ENCODE measurements around the gene DICER1. TPM values are rescaled to one million over a fixed set of nuclear protein-coding genes. Genes with fewer than 3 reads are reported as not detected.

Gene DICER1
- total RNA-seq, 4 donors from 2014 or later = 38.3 to 124 (median 54.4) TPM

- WGBS = 83% methylated on average over 13 of the region's 13 CpGs
- no peak for TF ChIP-seq POLR2AphosphoS5 (IDR thresholded peaks at IDR 0.05)
- no peak for TF ChIP-seq EP300 (IDR thresholded peaks at IDR 0.05)
- TF ChIP-seq, protein P1, sequence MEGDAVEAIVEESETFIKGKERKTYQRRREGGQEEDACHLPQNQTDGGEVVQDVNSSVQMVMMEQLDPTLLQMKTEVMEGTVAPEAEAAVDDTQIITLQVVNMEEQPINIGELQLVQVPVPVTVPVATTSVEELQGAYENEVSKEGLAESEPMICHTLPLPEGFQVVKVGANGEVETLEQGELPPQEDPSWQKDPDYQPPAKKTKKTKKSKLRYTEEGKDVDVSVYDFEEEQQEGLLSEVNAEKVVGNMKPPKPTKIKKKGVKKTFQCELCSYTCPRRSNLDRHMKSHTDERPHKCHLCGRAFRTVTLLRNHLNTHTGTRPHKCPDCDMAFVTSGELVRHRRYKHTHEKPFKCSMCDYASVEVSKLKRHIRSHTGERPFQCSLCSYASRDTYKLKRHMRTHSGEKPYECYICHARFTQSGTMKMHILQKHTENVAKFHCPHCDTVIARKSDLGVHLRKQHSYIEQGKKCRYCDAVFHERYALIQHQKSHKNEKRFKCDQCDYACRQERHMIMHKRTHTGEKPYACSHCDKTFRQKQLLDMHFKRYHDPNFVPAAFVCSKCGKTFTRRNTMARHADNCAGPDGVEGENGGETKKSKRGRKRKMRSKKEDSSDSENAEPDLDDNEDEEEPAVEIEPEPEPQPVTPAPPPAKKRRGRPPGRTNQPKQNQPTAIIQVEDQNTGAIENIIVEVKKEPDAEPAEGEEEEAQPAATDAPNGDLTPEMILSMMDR (IDR thresholded peaks at IDR 0.05) = no peak
- TF ChIP-seq POLR2A (IDR thresholded peaks at IDR 0.05) = no peak
- Histone ChIP-seq H3K27ac (no peak overlapping the region), H3K4me1 (no peaks in the 10 kb centered on the region), H3K4me3 (no peak overlapping the region), H3K9me3 (no peaks in the 10 kb centered on the region), H3K27me3 (peaks cover 17% of the 10 kb centered on the region), H3K36me3 (no peaks in the 10 kb centered on the region)
- peak in 1 of 2 donors; percentile 38 for DNase-seq (ENCODE audit: low spot score in 2 of 2)
Measured at GRCh38 chr14:95045106-95045701, 112.1 kb downstream of the DICER1 start.

GRCh38 chr14:95044463-95045105 lies 112.7 kb downstream of the DICER1 start:
- no peaks in the 10 kb centered on the region for H3K4me1 ChIP-seq
- H3K36me3 ChIP-seq = no peaks in the 10 kb centered on the region
- peaks cover 17% of the 10 kb centered on the region for H3K27me3 ChIP-seq
- peak in 1 of 2 donors; percentile 67 for DNase-seq (ENCODE audit: low spot score in 2 of 2)
- H3K27ac ChIP-seq = no peak overlapping the region
- 73% methylated on average over 4 of the region's 17 CpGs for WGBS
- H3K9me3 ChIP-seq = no peaks in the 10 kb centered on the region
- TF ChIP-seq POLR2A (IDR thresholded peaks at IDR 0.05) (no peak), POLR2AphosphoS5 (IDR thresholded peaks at IDR 0.05) (no peak), EP300 (IDR thresholded peaks at IDR 0.05) (no peak)
- TF ChIP-seq, protein P1 (IDR thresholded peaks at IDR 0.05) = no peak
- H3K4me3 ChIP-seq = no peak overlapping the region

DNA sequence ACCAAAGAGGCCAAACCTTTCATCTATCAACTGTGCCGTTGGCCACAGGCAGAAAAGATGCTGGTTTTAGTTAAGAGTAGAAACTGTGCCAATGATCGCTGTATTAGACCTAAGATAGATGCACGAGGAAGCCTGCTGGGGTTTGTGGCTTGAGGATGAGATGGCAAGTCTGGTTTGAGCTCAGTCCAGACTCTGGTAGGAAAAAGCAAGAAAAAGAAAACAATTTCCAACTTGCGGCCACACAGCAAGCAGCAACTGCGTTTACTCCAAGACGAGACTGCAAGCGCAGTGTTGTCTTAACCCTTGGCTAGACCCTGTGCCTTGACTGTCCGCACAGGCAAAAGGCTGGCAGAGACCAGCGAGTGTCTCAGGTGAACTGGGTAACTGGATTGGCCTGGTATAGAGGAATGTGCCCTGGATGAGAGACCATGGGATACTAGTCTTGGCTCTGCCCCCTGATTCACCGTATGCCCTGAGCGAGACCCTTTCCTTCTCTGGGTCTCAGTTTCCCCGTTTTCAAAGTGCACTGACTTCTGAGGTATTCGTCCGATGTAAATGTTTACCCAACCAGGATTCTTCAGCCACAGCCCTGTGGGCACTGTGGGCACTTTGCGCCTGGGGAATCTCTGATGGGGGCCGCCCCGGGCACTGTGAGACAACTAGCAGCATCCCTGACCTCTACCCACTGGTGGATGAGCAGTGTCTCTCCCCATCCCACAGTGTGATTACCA lies 113.4 kb downstream of the DICER1 start:
- TF ChIP-seq POLR2A (IDR thresholded peaks at IDR 0.05) (no peak), POLR2AphosphoS5 (IDR thresholded peaks at IDR 0.05) (no peak)
- WGBS = 79% methylated on average over 17 of the region's 17 CpGs
- peak in 1 of 2 donors; percentile 65 for DNase-seq (ENCODE audit: low spot score in 2 of 2)

DNA sequence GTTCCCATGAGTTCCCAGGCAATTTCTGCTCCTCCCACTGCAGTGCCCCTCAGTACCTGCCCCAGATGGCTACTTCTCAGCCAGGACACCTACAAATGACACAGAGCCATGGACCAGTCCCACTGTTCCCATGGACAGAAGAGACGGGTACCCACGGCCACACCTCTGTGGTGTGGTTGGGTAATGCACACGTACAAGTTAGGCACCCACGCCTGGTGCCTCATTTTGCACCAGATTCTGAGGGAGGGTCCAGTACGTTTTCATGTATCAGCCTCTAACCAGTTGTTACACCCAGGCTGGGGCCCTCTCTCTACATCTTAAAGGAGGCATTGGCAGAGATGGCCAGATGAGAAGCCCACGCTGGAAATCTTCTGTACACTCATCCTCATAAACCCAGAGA lies 114.0 kb downstream of the DICER1 start:
- WGBS = 79% methylated on average over 2 of the region's 6 CpGs
- no peak overlapping the region for H3K4me3 ChIP-seq
- no peaks in the 10 kb centered on the region for H3K36me3 ChIP-seq
- no peak overlapping the region for H3K27ac ChIP-seq
- H3K9me3 ChIP-seq = no peaks in the 10 kb centered on the region
- peaks cover 13% of the 10 kb centered on the region for H3K27me3 ChIP-seq
- no peaks in the 10 kb centered on the region for H3K4me1 ChIP-seq
- no peak for TF ChIP-seq POLR2A (IDR thresholded peaks at IDR 0.05)
- no peak for TF ChIP-seq EP300 (IDR thresholded peaks at IDR 0.05)
- DNase-seq (ENCODE audit: low spot score in 2 of 2) = peak; percentile 49 to 57

More for the DNA sequence above, 113.4 kb downstream of the DICER1 start:
- Histone ChIP-seq H3K9me3 (no peaks in the 10 kb centered on the region), H3K36me3 (no peaks in the 10 kb centered on the region), H3K27ac (no peak overlapping the region), H3K4me3 (no peak overlapping the region), H3K27me3 (peaks cover 14% of the 10 kb centered on the region), H3K4me1 (no peaks in the 10 kb centered on the region)

GRCh38 chr14:95041477-95042020 lies 115.8 kb downstream of the DICER1 start:
- DNase-seq (ENCODE audit: low spot score in 2 of 2) = no peak
- Histone ChIP-seq H3K4me3 (no peak overlapping the region), H3K4me1 (no peaks in the 10 kb centered on the region), H3K36me3 (no peaks in the 10 kb centered on the region), H3K9me3 (no peaks in the 10 kb centered on the region), H3K27ac (no peak overlapping the region), H3K27me3 (peaks cover 13% of the 10 kb centered on the region)
- TF ChIP-seq EP300 (IDR thresholded peaks at IDR 0.05) = no peak
- TF ChIP-seq, protein P1 (IDR thresholded peaks at IDR 0.05) = no peak
- TF ChIP-seq POLR2A (IDR thresholded peaks at IDR 0.05) = no peak
- TF ChIP-seq POLR2AphosphoS5 (IDR thresholded peaks at IDR 0.05) = no peak
- WGBS = 88% methylated on average over 5 of the region's 5 CpGs
